ENCODE data around the gene RRAGC.
"Not testable (repeated sequence)": the region's sequence is repeated elsewhere in the genome, so short reads cannot be mapped to it uniquely, and the experiment has no call there.

Gene RRAGC

DNA sequence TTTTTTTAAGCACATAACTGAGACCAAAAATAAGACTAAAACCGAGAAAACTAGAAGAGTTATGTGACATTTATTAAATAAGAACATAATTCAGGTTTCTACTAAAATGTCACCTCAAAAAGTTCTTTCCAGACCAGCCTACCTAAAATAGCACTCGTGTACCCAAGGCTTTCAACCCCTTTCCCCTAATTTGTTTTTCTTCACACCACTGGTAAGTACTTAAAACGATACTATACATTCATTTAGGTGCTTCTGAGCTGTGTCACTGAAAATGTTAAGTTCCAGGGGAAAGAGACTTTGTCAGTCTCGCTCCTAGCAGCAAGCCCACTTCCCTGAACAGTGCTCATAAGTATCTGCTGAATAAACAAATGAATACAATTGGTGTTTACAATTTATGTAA is 6.8 kb downstream of the RRAGC start:
- no peak for DNase-seq

DNA sequence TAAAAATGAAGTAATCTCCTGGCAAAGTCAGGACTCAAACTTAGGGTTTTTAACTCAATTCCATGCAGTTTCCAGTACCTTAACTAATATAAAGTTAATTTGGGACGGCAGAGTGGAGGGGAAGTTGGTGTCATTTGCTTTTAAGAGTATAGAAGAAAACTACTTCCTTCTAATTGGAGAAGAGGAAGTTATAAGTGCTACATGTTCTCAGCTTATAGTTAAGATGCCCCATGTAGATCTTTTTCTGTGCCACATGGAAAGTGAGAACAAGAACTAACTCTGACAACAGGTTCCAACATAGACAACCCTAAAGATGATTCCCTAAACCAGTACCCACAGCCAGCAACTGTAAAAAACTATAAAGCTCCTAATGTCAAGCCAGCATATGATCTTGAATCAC is 11.5 kb downstream of the RRAGC start:
- DNase-seq, result no peak

DNA sequence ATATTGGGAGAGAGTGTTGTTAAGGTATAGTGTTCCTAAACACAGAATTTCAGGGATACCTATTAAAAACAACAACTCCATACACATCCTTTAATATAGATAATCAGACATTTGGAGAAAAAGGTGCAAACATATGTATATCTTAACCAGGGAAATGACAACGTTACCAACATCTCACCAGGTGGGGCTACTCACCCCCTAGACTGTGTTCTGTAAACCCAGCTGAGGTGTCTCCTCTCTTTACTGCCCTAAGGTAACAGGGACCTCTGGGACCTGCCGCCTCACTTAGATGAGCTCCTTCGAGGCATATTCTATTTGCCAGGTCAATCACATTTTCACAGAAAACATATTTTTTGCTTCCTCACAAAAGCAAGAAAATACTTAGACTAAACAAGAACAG is 13.4 kb downstream of the RRAGC start:
- DNase-seq, result no peak

DNA sequence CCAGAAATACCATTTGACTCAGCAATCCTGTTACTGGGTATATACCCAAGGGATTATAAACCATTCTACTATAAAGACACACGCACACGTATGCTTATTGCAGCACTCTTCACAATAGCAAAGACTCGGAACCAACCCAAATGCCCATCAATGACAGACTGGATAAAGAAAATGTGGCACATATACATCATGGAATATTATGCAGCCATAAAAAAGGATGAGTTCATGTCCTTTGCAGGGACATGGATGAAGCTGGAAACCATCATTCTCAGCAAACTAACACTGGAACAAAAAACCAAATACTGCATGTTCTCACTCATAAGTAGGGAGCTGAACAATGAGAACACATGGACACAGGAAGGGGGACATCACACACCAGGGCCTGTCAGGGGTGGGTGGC is 14.5 kb downstream of the RRAGC start:
- not testable (repeated sequence) for DNase-seq

DNA sequence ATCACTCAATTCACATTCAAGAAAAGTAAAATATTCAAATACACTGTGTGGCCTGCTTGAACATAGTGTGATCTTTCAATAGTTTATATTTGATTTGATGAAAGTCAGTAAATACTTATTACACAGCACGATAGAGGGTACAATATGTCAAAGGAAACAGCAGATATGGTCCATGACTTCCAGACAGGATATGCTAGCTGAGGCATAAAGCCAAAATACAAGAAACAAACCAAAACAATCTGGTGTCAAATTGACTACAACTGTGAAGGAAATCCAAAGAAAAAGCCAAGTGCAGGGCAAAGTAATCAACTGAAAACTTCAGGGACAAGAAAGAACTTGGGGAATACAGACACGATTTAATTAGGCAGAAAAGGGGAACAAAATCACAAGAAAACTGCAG is 19.3 kb downstream of the RRAGC start:
- no peak for DNase-seq

DNA sequence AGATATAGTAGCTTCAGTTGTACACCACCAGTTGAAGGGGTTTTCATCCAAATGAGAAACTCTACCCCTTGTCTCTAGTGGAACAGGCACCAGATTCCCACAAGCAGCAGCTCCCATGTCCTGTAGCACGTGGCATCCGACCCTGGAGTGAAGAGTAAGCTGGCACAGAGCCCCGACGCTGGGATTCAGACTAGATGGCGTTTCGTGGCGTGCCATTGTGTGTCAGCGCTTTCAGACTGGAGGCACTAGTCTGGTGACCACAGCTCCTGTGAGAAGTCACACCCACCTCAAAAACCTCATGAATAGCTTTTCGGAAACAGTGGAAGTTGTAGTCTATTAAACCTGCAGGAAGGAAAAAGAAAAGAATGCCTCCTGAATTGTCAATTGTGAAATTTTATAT is 20.2 kb downstream of the RRAGC start:
- no peak for DNase-seq

DNA sequence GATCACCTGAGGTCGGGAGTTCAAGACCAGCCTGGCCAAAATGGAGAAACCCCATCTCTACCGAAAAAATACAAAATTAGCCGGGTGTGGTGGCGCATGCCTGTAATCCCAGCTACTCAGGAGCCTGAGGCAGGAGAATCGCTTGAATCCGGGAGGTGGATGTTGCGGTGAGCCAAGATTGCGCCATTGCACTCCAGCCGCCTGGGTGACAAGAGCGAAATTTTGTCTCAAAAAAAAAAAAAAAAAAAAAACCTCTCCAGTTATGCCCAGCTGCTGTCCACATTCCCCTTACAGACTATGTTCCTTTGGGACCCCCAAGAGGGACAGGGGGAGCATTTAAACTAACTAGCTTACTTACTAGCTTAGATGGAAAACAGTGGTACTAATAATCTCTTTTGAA is 23.3 kb downstream of the RRAGC start:
- DNase-seq, result not testable (repeated sequence)

DNA sequence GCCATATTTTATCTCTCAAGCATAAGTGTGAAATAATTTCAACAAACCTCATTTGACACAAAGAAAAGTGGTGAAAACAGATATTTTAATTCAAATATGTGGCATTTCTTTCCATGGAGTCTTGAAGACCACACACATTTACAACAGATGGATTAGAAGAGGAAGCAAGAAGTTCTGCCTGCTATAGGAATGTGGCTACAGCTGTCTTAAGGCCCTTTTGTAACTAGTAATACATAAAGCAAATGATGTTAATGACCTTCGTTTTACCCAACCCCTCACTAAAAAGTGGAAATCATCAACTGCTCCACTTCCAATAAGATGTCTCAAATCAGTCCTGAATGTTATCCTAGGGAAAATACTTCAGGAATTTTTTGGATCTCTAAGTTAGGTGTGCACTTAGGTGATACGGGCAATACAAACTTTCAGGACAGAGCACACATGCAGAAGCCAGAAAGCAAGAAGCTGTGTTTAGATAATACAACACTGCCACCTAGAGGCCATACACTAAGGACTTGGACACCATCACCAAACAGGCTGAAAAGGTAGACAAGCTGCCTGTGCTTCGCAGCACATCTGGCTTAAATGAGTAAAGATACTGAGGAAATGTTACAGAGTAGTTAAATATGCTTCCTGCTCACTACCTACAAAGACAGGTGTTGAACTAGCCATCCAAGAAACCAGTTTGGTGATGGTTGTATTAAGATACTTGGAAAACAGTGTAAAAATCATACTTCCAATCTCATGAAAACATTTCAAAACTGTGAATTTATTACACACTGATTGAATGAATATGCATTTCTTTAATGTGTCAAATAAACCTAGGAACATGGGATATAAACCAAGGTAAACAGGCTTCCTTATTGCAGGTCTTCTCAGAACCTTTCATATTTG is 24.4 kb downstream of the RRAGC start:
- DNase-seq, result peak; percentile 89

DNA sequence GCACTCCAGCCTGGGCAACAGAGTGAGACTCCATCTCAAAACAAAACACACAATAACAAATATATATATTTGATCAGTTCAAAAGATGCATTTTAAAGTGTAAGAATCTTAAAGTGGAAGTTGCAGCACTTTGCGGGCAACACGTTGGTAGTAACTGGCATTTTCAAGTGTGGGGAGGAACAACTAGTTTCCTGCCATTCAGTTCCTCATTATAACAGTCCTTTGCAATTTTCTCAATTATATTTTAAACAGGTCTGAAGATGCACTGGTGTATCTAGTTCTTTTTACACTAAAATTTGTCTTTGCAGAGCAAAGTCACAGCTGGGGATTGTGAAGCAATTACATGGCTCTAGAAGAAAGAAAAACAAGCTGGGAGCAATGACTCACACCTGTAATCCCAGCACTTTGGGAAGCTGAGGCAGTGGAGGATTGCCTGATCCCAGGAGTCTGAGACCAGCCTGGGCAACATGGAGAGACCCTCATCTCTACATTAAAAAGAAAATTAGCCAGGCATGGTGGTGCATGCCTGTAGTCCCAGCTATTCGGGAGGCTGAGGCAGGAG is 25.3 kb downstream of the RRAGC start:
- no peak for DNase-seq

DNA sequence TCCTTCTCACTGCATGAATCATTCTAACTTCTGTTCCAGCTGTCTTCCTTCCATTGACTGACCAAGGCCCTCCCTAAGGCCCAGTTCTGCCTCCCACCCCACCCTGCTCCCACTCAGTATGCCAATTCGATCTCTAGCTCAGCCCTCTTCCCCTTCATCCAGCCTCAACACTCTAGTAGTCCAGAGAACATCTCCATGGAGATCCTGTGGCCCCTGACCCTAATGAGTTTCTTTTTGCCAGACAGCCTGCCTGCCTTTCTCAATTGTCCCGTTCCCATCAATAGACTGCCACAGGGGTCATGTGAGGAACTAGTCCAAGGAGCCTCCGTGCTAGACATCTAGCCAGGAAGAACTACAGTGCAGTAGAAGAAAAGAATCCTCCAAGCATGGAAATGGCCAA is 26.4 kb downstream of the RRAGC start:
- DNase-seq, result no peak

DNA sequence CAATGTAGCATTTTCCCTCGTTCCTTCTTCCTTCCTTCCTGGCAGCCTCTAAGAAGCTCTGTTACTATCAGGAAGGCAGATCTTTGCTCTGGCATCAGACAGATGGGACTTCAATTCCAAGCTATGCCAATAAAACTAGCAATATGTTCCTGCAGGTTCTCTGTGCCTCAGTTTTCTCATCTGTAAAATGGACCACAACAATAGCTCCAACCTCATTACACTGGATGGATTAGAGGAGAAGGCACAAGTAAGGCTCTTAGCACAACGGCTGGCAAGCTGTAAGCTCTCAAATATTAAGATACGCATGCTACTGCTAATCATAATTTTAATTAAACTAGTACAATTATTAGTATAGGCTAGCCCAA is 27.2 kb downstream of the RRAGC start:
- DNase-seq, result no peak

DNA sequence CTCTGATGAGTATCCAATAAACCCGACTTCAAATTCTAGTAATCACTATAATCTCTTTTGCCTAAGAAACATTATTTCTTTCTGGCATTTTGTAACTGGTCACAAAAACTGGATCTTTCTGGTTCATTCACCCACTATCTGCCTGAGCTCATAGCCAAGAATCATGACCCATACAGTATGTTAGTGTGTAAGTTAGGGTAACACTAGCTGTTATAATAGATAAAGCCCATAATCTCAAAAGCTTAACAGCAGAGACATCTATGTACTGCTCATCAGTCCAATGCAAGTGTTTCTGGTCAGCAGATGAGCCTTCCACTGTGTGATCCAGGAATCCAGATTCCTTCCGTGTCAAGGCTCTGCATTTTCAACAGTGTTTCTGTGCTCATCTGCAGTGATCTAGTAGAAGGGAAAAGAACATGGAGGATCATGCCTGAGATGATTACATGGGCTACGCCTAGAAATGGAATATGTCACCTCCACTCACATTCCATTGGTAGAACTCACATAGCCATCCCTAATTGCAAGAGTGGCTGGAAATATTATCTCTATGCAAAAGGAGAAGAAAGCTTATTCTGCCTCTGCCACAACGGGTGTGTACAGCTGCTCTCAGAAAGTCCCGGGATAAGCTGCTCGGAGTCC is 27.7 kb downstream of the RRAGC start:
- no peak for DNase-seq

DNA sequence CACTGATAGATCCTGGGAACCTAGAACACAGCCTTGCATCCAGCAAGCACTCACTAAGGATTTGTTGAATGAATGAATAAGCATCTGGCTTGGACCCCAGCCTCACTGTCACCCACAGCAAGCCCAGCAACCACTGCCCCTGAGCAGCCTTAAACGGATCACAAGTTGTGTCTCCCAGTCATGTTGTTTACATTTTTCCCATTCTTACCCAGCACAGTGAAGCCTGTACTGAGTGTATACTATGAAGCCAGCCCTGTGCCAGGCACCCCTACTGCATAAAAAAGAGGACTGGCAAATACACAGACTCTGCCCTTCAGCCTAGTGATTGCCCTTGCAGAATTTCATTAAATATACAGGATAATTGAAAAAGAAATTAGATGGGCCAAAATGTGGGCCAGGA is 30.2 kb downstream of the RRAGC start:
- no peak for DNase-seq

DNA sequence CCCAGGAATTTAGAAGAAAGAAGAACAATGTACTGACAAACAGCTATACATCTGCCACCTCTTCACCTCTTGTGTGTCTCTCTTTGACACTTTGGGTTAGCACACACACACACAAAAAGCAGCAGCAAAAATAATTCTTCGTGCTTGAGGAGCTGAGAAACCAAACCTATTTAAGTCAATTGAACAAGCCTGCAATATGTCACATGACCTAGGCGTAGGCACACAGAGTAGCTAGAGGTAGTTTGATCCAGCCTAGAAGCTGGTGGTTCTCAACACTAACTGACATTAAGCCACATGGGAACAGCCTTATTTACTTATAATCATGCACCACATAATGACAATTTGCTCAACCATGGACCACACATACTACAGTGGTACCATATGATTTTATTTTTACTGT is 32.3 kb downstream of the RRAGC start:
- DNase-seq, result no peak

DNA sequence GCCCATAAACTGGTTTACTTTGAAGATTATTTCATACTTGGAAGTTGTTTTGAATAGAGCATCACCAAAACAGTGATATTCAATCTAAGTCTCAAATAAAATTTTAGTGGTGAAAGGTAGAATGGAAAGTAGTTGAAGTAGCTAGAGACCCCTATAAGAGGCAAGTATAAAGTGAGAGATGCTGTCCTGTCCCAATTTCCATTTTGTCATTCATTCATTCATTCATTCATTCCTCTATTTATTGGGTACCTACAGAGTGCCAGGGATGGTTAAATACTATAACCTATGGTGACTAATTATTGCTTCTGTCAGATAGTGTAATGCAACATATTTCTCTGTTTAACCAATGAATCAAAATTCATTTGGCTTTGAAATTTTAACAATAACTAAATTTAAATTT is 32.7 kb downstream of the RRAGC start:
- no peak for DNase-seq

DNA sequence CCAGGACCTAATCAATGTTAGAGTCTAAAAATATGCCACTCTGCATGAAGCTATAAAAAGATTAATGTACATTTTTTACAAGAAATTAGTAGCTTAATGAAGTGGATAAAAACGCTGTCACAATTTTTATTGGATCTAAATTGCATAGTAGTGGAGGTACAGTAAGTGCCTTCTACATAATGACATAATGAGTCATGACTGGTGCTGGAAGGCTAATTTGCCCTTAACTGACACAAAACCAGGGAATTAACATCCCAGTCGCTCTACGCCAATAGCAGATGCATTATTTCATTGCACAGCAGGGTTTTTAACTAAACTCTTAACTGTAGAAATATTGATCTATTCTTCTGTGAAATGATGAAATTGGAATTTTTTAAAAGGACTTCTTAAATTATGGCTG is 33.3 kb downstream of the RRAGC start:
- peak; percentile 69 for DNase-seq

DNA sequence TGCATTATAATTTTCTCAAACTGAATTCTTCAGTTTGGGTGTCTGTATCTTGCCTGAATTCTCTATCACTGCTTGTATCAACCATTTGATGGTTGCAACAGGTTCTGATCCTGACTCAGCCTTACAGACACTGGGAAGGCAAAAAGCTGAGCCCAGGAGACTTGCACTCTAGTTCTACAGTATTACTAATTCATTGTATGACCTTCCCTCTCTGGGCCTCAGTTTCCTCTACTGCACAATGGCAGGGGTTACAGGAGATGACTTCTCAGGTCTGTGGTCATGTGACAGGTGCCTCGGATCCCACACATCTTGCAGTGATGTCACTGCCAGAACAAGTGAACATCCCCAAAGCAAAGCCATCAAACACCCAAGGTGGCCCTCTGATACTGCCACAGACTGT is 38.7 kb downstream of the RRAGC start:
- DNase-seq, result no peak

DNA sequence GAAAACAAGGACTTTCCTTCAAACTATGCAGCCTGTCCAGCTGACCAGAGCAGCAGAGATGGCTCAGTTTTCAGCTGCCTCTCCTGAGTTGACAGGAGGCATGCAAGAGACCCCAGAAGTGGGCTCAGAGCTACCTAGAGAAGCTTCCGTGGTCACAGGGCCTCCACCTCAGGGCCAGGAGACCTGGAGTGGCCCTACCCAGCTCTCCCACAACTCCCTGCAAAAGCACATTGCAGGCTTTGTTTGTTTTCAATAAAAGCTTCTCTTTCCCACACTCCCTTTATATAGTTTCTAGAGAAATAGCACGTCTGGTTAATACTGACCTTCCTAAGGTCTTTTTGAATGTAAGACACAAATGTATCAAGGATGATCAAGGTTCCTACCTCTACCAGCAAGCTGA is 40.1 kb downstream of the RRAGC start:
- DNase-seq, result no peak

DNA sequence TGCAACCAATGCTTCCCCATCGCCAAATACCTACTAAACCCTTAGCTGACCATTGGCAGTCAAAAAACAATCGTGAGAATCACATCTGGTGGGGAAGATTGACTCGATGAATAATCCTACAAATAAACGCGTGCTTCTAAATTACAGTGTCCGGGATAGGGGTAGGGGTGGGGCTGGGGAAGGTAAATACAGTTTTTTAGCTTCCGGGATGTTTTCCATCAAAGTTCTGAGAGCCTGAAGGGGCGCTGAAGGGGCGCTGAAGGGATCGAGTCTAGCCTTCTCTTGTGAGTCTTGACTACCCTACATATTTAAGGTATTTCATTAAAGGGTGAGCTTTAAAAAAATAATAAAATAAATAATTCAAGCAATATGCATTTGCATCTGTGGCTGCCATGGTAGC is 40.5 kb downstream of the RRAGC start:
- DNase-seq, result no peak

DNA sequence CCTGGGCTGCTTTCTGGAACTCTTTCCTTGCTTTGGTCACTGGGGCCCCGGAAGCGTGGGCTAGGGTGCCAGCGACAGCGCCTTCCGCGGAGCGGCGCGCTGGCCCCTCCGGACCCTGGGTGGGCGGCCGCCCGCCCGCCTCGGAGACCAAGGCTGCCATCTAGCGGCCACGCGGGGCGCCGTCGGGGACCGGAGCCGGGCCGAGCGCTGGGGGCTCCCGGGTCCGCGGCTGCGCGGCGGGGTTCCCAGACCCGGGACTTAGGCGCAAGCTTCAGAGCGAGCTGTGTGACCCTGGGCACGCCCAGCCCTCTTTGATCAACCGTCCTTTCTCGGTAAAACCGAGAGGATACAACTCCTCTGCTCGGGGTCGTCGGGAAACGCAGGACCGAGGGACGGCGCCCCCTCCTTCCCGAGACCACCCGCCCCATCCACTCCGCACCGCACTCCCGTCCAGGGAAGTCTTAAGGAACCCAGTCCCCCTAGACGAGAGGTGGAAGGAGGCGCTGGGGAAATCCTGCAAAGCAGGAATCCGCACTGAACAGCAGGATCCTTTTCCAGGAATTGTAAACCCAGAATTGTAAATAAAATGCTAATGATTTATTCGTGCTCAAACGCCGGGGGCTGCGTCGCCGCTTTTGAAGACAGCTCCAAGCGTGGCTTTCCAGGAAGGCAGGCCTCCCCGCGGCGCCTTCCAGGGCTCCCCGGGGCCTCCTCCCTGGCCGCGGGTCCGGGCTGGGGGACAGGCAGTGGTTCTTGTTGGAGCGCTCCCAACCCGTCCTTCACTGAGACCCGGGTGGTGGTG is 41.2 kb downstream of the RRAGC start:
- DNase-seq, result peak; percentile 51

DNA sequence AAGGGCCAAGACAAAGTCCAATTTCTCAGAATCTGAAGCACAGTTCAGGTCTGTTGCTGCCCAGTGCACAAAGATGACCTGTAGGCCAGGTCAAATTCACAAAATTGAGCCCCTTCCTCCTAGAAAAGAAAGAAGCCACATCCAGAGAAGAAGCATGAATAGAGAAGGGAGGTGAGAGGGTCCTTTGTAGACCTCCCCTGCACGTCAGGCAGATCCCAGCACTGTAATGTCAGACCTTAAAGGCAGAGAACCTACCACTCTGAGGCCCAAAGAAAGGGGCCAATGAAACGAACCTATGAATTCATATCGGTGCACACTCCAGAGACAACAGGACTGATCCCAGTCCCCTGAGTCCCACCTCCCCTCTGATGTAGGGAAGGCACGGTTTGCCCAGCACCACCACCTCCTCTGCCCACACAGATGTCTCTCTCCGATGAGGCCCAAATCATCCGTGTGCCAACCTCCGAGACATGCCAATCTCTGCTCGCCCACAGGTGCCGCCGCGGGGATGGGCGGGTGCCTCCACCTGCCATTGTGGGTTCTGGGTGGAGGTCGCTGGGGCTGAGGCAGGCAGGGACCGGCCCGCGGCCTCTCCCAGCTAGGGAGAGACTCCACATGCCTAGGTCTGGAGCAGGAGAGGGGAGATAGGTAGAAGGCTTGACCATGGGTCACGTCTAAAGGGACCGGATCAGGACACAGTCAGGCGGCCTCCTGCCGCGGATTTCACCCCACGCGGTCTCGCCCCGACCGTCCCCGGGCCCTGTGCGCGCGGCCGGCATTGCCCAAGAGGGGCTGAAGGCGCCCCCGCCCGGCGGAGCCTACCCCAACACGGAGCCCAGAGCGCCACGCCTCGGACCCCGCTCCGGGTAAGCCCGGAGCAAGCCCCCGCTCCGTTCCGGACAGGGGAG is 42.1 kb downstream of the RRAGC start:
- no peak for DNase-seq

DNA sequence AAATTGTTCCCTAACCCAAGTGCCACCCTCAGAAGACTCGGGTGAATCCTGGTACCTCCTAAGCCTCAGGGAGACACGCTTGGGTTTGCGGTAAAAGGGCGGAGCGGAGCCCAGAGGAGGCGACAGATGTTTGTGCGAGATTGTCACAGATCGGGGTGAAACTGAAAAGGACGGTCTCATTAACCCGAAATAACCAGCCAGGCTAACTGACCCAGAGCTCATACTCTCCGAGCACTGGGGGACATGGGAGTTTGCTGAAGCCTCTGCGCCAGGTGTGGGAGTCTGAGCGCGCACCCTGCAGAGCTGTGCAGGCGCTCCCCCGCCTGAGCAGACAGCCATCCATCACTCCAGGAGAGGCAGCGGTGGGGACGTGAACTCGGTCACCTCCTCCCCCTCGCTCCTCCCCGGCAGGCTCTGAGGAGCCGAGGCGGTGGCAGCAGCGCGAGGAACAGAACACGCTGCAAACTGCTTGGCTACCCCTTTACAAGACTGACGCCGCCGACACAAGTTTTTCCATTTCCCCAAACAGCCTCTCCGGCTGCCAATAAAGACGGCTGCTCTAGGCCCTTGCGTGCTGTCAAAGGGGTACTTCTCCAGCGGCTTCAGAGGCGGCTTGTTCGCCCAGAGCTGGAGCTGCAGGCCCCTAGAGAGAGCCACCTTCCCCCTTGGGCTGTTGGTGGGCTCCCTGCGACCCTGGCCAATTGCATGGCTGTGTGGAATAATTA is 43.5 kb downstream of the RRAGC start:
- DNase-seq, result peak; percentile 58
